H9 (cell line): Measurements from ENCODE around the gene GPATCH1. TPM values are rescaled to one million over a fixed set of nuclear protein-coding genes. Genes with fewer than 3 reads are reported as not detected.
A peak's percentile ranks its signal among the peaks of the same experiment; 100 is the strongest.

Experiments
- DNase-seq: peaks from one replicate; pipeline ENCODE4 v3.0.0-alpha.2; 2017
- H2AFZ ChIP-seq: one replicate; pipeline ENCODE4 v1.6.1; 2013; ENCODE audit warnings: mild to moderate bottlenecking, low read length, control low read depth, moderate library complexity
- H2AK5ac ChIP-seq: 2 replicates; pipeline ENCODE4 v1.6.1; 2013; ENCODE audit warnings: low read length, control low read depth, mixed read lengths; ENCODE audit not compliant: insufficient read length
- H2BK120ac ChIP-seq: one replicate; pipeline ENCODE4 v1.6.1; 2013; ENCODE audit warnings: low read depth, mild to moderate bottlenecking, low read length, control low read depth, inconsistent platforms; ENCODE audit not compliant: poor library complexity, severe bottlenecking
- H2BK12ac ChIP-seq: 2 replicates; pipeline ENCODE4 v1.6.1; 2013; ENCODE audit warnings: low read length, control low read depth, mixed read lengths, low read depth; ENCODE audit not compliant: insufficient read length
- H2BK15ac ChIP-seq: 2 replicates; pipeline ENCODE4 v1.6.1; 2013; ENCODE audit warnings: low read depth, low read length, control low read depth
- H2BK20ac ChIP-seq: one replicate; pipeline ENCODE4 v1.6.1; 2013; ENCODE audit warnings: low read depth, mild to moderate bottlenecking, low read length, control low read depth, inconsistent platforms; ENCODE audit not compliant: poor library complexity, severe bottlenecking
- H2BK5ac ChIP-seq: 2 replicates; pipeline ENCODE4 v1.6.1; 2013; ENCODE audit warnings: low read length, control low read depth, mixed read lengths; ENCODE audit not compliant: insufficient read length
- H3K14ac ChIP-seq: 2 replicates; pipeline ENCODE4 v1.6.1; 2013; ENCODE audit warnings: low read length, control low read depth; ENCODE audit not compliant: insufficient read depth
- H3K18ac ChIP-seq: 2 replicates; pipeline ENCODE4 v1.6.1; 2013; ENCODE audit warnings: low read depth, mild to moderate bottlenecking, mixed read lengths, low read length, control low read depth; ENCODE audit not compliant: insufficient read length
- H3K23ac ChIP-seq: 2 replicates; pipeline ENCODE4 v1.6.1; 2013; ENCODE audit warnings: low read length, control low read depth, mixed read lengths, low read depth; ENCODE audit not compliant: insufficient read length
- H3K23me2 ChIP-seq: 2 replicates; pipeline ENCODE4 v1.6.1; 2013; ENCODE audit warnings: low read depth, mild to moderate bottlenecking, mixed read lengths, low read length, control low read depth; ENCODE audit not compliant: insufficient read length, poor library complexity, severe bottlenecking
- H3K27ac ChIP-seq: 2 replicates; pipeline ENCODE4 v1.5.1; 2013; ENCODE audit warnings: low read length, control low read depth, mixed read lengths, low read depth; ENCODE audit not compliant: insufficient read length
- H3K27me3 ChIP-seq: 2 replicates; pipeline ENCODE4 v1.6.1; 2013; ENCODE audit warnings: low read length, control low read depth, inconsistent platforms; ENCODE audit not compliant: insufficient read depth
- H3K4ac ChIP-seq: 2 replicates; pipeline ENCODE4 v1.6.1; 2013; ENCODE audit warnings: low read depth, mild to moderate bottlenecking, control low read depth, inconsistent platforms, low read length, moderate library complexity
- H3K4me1 ChIP-seq: 2 replicates; pipeline ENCODE4 v1.6.1; 2013; ENCODE audit warnings: low read length, control low read depth, inconsistent platforms; ENCODE audit not compliant: insufficient read depth
- H3K4me2 ChIP-seq: 2 replicates; pipeline ENCODE4 v1.6.1; 2013; ENCODE audit warnings: low read length, control low read depth, mixed read lengths; ENCODE audit not compliant: insufficient read length, insufficient read depth
- H3K56ac ChIP-seq: 2 replicates; pipeline ENCODE4 v1.6.1; 2013; ENCODE audit warnings: low read depth, mild to moderate bottlenecking, mixed read lengths, low read length, control low read depth; ENCODE audit not compliant: insufficient read length
- H3K79me1 ChIP-seq: 2 replicates; pipeline ENCODE4 v1.6.1; 2013; ENCODE audit warnings: low read depth, mild to moderate bottlenecking, moderate library complexity, low read length, control low read depth, inconsistent platforms; ENCODE audit not compliant: insufficient read depth, poor library complexity, severe bottlenecking
- H3K79me2 ChIP-seq: 2 replicates; pipeline ENCODE4 v1.6.1; 2013; ENCODE audit warnings: low read length, control low read depth, inconsistent platforms; ENCODE audit not compliant: insufficient read depth
- H3K9ac ChIP-seq: 2 replicates; pipeline ENCODE4 v1.6.1; 2013; ENCODE audit warnings: low read length, control low read depth, mixed read lengths; ENCODE audit not compliant: insufficient read length; ENCODE audit errors: extremely low read depth
- H3K9me3 ChIP-seq: one replicate; pipeline ENCODE4 v1.6.1; 2013; ENCODE audit warnings: low read depth, low read length, inconsistent platforms; ENCODE audit not compliant: control insufficient read depth
- H3T11ph ChIP-seq: one replicate; pipeline ENCODE4 v1.6.1; 2013; ENCODE audit warnings: mild to moderate bottlenecking, low read length, control low read depth, inconsistent platforms
- H4K20me1 ChIP-seq: one replicate; pipeline ENCODE4 v1.6.1; 2013; ENCODE audit not compliant: control insufficient read depth, insufficient read length, insufficient read depth
- H4K5ac ChIP-seq: 2 replicates; pipeline ENCODE4 v1.6.1; 2013; ENCODE audit warnings: low read depth, mild to moderate bottlenecking, mixed read lengths, low read length, control low read depth; ENCODE audit not compliant: insufficient read length
- H4K8ac ChIP-seq: replicated peaks from 2 replicates; pipeline ENCODE4 v1.6.1; 2013; ENCODE audit warnings: low read length, control low read depth, mixed read lengths, low read depth; ENCODE audit not compliant: insufficient read length
- H4K91ac ChIP-seq: 2 replicates; pipeline ENCODE4 v1.6.1; 2013; ENCODE audit warnings: low read depth, mild to moderate bottlenecking, moderate library complexity, mixed read lengths, low read length, control low read depth; ENCODE audit not compliant: insufficient read length
- H3K27ac Mint-ChIP-seq, 3 experiments: 2 replicates in 2 of 3; 3 replicates in 1 of 3; pipeline ENCODE4 v1.8.0; 2020 to 2021; ENCODE audit warnings: mixed read lengths in 3 of 3, mild to moderate bottlenecking in 1 of 3, moderate library complexity in 1 of 3
- H3K27me3 Mint-ChIP-seq: 2 replicates; pipeline ENCODE4 v1.8.0; 2021; ENCODE audit warnings: low read depth, mild to moderate bottlenecking, moderate library complexity, mixed read lengths
- H3K36me3 Mint-ChIP-seq, 3 experiments: 2 replicates in 2 of 3; 3 replicates in 1 of 3; pipeline ENCODE4 v1.8.0; 2020 to 2021; ENCODE audit warnings: low read depth in 3 of 3, mixed read lengths in 3 of 3; ENCODE audit not compliant: insufficient read depth in 1 of 3
- H3K4me1 Mint-ChIP-seq, 2 experiments: 2 replicates each; pipeline ENCODE4 v1.8.0; 2020; ENCODE audit warnings: mixed read lengths in 2 of 2
- H3K4me3 Mint-ChIP-seq, 2 experiments: 2 replicates in 1 of 2; 3 replicates in 1 of 2; pipeline ENCODE4 v1.8.0; 2020 to 2021; ENCODE audit warnings: mild to moderate bottlenecking in 2 of 2, mixed read lengths in 2 of 2, moderate library complexity in 1 of 2
- H3K9me3 Mint-ChIP-seq, 2 experiments: 2 replicates in 1 of 2; 3 replicates in 1 of 2; pipeline ENCODE4 v1.8.0; 2020; ENCODE audit warnings: mild to moderate bottlenecking in 2 of 2, mixed read lengths in 2 of 2, moderate library complexity in 1 of 2
- WGBS: extraction: QIAGEN DNeasy Blood & Tissue Kit; methylation state at CpG from one replicate; pipeline ENCODE4 v1.1.7; 2013; ENCODE audit warnings: missing lambda C conversion rate, low lambda C conversion rate, mixed read lengths; ENCODE audit not compliant: insufficient read length; ENCODE audit errors: extremely low coverage; 5-methylcytosine and 5-hydroxymethylcytosine counted together
- total RNA-seq: library from RNA; stranded (reverse); gene quantifications from 2 replicates; pipeline ENCODE4 v1.2.1, GENCODE V29; 2021
- TF ChIP-seq, protein P1 (sequence below): fragments of 200-600 bp; sonication (generic); conservative IDR thresholded peaks from 3 replicates; pipeline ENCODE4 v1.8.0; 2021; ENCODE audit warnings: antibody characterized with exemption, mild to moderate bottlenecking

GPATCH1 gene
- total RNA-seq, 1 experiment from 2014 or later, result 11.7 TPM

DNA sequence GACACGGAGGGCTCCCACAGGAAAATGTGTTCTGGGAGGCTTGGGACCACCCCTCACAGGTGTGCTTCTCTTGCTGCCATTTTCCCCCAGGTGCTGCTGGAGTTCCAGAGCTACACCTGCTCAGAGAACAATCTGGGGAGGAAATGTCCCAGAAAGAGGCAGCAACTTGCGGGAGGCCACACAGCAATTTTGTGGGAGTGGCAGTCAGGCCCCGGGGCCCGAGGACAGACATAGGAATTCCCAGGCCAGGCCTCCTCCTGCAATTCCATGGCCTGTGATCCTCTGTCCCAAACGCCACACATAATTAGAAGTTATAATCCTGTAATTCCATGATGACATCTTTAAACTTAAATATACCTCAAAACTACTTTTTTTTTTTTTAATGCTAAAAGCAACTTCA, 18.1 kb upstream of the GPATCH1 start:
- no peak overlapping the region for H2AFZ ChIP-seq
- Mint-ChIP-seq H3K27me3 (peaks cover 6% of the 10 kb centered on the region), H3K4me3 (peak overlapping the region; percentile 84 to 92), H3K4me1 (peaks cover 21 to 25% of the 10 kb centered on the region in 2 experiments), H3K36me3 (peaks cover 0 to 2% (median 0%) of the 10 kb centered on the region in 3 experiments; a peak in 1 of 7 replicates), H3K27ac (no peak overlapping the region), H3K9me3 (no peaks in the 10 kb centered on the region)
- DNase-seq, result no peak
- no peak overlapping the region for H3K9ac ChIP-seq
- H3K4me1 ChIP-seq, result no peaks in the 10 kb centered on the region; the same call in 1 of the 2 replicates
- no peaks in the 10 kb centered on the region for H3K9me3 ChIP-seq
- H2BK120ac ChIP-seq, result no peak overlapping the region
- no peak overlapping the region for H3K27ac ChIP-seq
- TF ChIP-seq, protein P1, sequence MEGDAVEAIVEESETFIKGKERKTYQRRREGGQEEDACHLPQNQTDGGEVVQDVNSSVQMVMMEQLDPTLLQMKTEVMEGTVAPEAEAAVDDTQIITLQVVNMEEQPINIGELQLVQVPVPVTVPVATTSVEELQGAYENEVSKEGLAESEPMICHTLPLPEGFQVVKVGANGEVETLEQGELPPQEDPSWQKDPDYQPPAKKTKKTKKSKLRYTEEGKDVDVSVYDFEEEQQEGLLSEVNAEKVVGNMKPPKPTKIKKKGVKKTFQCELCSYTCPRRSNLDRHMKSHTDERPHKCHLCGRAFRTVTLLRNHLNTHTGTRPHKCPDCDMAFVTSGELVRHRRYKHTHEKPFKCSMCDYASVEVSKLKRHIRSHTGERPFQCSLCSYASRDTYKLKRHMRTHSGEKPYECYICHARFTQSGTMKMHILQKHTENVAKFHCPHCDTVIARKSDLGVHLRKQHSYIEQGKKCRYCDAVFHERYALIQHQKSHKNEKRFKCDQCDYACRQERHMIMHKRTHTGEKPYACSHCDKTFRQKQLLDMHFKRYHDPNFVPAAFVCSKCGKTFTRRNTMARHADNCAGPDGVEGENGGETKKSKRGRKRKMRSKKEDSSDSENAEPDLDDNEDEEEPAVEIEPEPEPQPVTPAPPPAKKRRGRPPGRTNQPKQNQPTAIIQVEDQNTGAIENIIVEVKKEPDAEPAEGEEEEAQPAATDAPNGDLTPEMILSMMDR, result no peak
- H3K27me3 ChIP-seq, result no peaks in the 10 kb centered on the region
- H3K79me2 ChIP-seq, result peaks cover 13% of the 10 kb centered on the region
- H4K5ac ChIP-seq, result no peak overlapping the region
- H2BK5ac ChIP-seq, result no peak overlapping the region
- no peak overlapping the region for H3K4ac ChIP-seq
- no peak overlapping the region for H3K23ac ChIP-seq
- H3K4me2 ChIP-seq, result peak overlapping the region; percentile 75
- no peaks in the 10 kb centered on the region for H4K20me1 ChIP-seq
- no peak overlapping the region for H3K18ac ChIP-seq
- no peak overlapping the region for H3K14ac ChIP-seq
- no peak overlapping the region for H2BK20ac ChIP-seq
- no peak overlapping the region for H4K91ac ChIP-seq
- H2BK15ac ChIP-seq, result no peak overlapping the region
- H3K56ac ChIP-seq, result no peak overlapping the region
- H3T11ph ChIP-seq, result no peak overlapping the region
- no peak overlapping the region for H2BK12ac ChIP-seq
- H4K8ac ChIP-seq, result no peak overlapping the region
- no peak overlapping the region for H2AK5ac ChIP-seq
- no CpG with 5 or more reads among the region's 5 CpGs for WGBS
- H3K79me1 ChIP-seq, result peaks cover 6% of the 10 kb centered on the region
- peaks cover 18% of the 10 kb centered on the region for H3K23me2 ChIP-seq
